Measurements from ENCODE around the gene ASPA.

ASPA gene

DNA sequence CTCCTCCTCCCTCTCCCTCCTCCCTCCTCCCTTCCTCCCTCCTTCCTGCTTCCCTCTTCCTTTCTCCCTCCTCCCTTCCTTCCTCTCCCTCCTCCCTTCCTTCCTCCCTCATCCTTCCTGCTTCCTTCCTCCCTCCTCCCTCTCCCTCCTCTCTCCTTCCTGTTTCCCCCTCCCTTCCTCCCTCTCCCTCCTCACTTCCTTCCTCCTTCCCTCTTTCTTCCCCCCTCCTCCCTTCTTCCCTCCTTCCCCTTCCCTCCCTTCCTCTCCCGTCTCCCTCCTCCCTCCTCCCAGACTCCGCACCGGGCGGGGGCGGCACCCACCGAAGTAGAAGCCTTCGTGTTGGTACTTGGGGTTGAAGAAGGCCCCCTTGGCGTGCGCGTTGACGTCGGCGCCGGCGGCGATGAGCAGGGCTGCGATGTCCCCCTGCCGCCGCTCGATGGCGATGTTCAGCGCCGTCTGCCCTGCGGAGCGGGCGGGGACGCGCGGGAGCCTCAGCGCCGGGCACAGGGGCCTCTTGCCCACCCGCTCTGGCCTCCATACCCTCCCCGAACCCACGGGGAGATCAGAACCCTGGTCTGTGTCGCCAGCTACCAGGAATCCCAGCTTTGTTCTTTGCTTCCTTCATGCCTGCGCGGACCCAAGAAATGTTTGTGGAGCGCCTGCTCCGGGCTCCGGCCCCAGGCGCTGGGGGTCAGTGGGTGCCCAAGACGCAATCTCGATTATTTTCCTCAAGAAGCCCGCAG is 59.6 kb downstream of the ASPA start:
- peak; percentile 22 to 34 for DNase-seq

DNA sequence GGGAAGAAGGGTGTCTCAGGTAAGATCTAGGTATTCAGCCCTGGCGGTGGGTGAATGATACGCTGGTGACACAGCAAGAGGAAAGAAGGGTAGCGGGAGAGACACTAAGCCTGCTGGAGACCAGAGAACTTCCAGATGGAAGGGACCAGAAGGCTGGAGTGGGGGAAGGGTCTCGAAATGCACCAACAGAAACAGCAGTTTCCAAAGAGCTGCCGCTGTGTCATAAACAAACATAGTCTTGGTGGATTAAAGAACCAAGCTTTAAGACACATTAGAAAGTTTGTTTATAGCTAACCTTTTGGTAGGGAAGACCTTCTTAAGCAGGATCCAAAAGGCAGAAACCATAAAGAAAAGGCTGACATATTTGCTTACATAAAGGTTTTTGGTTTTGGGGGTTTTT is 60.9 kb downstream of the ASPA start:
- DNase-seq = no peak

DNA sequence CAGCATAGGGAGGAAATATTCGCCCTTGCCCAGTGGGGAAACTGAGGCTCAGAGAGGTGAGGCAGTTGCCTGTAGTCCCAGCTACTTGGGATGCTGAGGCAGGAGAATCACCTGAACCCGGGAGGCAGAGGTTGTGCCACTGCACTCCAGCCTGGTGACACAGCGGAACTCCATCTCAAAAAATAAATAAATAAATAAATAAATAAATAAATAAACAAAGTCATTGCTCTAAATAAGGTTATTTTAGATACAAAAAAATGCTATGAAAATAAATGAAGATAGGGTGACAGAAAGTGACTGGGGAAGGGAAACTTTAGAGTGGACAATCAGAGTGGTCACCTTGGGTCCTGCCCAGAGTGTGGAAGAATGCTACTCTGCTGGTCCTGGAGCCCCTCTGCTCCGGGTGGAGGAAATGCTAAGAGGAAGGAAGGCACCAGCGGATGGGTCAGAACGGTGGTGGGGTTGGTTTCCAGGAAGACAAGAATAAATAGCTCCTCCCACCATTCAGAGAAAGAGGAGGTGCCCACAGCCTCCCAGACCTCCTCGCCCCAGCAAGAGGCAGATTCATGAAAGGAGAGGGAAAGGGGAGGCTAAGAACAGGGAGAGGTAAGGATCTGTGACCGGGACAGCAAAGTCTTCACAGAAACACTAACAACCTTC is 64.2 kb downstream of the ASPA start:
- no peak for DNase-seq

DNA sequence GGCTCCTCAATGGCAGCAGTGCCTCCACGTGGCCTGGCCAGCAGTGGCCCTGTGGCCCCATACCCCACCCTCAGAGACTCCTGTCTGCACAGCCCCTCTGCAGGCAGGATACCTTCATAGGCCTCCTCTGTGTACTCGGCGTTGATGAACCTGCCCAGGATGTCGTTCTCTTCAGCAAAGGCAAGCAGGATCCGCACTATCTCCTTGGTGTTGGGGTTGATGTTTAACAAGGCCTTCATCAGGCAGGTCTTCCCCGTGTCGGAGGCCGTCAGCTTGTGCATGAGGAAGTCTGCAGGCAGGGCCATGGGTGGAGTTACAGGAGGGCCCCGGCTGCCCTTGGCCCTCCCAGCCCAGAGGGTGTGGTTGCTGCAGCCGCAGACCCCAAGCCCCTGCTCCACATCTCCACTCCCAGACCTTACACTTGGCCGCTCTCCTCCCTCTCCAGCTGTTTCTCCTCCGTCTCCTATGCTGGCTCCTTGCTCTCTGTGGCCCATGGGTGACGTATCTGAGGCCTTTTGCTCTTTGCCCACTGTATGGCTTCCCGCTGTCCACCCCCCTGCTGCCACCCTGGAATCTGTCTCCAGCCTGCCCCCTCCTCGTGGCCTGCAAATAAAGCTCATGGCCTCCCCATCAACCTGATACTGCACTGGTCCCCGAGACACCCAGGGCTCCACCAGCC is 66.8 kb downstream of the ASPA start:
- no peak for DNase-seq

DNA sequence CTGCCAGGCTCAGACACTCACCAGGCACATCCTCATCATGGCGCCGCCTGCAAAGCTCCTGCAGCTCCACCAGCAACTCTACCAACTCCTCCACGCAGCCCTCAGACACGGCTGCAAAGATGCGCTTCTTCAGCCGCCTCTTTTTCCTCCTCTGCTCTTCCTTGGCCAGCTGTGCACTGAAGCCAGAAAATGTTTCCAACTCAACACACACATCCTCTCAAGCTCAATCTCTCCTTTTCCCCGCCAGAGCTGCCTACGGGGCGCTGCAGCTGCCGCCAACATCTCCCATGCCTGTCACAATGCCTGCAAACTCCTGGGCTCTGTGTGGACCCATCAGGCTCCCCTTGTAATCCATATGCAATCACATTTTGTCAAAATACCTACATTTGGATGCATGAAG is 67.7 kb downstream of the ASPA start:
- DNase-seq = no peak

DNA sequence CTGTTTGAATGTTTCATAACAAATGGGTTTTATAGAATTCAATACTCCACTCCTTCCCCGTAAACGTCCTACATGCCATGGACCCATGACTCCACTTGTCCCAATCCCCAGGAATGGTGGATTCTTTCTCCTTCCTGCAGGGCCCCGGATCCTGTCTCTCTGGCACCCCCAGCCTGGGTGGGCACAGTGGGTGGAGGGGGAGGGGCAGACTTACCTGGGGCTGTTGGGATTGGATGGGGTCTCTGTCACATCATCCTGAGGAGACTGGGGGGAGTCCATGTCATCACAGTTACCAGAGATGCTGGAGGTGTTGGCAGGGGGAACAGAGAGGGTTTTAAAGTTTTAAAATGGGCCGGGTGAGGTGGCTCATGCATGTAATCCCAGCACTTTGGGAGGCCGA is 68.6 kb downstream of the ASPA start:
- DNase-seq = no peak

DNA sequence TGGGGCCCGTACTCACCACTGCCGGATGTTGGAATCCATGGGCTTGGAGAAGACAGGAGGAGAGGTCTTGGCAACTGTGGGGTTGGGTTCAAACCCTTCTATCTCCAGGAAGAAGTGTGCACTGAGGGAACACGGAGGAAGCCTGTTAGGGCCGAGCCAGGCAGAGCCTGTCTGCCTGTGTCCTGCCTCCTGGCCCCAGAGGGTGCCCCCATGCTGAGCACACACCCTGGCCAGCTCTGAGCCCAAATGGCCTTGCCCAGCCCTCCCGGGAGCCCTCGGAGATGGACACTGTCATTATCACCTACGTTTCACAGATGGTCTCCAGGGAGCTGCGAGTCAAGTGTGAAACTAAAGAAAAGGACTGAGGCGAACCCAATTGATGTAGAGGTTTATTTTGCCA is 69.4 kb downstream of the ASPA start:
- no peak for DNase-seq

DNA sequence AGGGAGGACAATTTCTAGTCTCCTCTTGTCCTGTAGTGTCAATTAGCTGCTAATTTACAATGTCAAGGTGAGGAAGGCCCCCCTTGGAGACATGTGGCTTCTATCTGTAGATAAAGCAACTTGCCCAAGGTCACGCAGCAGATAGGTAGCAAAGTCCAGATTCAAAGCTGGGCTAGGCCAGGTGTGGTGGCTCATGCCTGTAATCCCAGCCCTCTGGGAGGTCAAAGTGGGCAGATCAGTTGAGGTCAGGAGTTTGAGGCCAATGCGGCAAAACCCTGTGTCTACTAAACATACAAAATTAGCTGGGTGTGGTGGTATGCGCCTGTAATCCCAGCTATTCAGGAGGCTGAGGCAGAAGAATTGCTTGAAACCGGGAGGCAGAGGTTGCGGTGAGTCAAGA is 70.7 kb downstream of the ASPA start:
- no peak for DNase-seq

DNA sequence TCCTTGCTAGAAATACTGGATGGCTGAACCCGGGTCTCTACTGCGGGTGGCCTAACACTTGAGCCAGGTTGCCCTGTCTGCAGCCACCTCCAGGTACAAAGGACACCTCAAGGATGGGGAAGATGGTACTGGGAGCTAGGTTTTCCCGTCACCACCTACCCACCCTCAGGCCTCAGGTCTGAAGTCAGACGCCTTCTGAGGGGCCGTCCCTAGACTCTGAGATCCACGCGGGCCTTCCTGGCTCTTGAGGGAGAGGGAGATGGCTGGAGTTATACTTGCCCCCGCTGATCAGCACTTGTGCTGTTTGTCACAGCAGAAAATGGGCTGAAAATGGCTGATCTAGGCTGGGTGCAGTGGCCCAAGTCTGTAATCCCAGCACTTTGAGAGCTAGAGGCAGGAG is 71.2 kb downstream of the ASPA start:
- no peak for DNase-seq

DNA sequence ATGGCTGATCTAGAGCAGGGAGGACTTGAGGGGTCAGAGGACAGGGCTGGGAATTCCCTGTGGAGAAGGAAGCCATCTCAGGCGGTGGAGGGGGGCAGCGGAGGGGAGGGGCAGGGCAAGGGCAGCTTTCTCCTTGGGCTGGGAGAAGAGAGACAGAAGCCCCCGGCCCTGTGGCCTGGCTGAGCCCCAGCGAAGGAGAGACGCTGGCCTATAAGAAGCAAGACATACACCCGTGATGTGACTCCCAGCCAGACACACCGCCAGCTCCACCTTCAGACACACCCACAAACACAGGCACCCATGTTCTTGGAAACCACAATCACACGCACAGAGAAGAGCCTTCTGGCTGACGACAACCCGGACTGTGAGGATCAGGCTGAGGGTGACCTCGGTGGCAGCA is 71.8 kb downstream of the ASPA start:
- DNase-seq = no peak

DNA sequence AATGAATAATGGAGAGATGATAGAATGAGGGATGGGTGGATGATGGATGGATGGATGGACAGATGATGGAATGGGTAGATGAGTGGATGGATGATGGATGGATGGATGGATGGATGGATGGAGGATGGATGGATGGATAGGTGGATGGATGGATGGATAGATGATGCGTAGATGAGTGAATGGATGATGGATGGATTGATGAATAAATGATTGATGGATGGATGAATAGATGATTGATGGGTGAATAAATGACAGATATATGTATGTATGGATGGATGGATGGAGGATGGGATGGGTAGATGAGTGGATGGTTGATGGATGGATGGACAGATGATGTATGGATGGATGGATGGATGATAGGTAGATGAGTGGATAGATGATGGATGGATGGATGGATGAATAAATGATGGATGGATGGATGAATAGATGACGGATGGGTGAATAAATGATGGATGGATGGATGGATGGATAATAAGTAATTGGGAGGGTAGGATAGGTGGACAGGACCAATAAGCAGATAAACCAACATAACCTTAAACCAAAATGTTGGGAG is 73.9 kb downstream of the ASPA start:
- DNase-seq = no peak

DNA sequence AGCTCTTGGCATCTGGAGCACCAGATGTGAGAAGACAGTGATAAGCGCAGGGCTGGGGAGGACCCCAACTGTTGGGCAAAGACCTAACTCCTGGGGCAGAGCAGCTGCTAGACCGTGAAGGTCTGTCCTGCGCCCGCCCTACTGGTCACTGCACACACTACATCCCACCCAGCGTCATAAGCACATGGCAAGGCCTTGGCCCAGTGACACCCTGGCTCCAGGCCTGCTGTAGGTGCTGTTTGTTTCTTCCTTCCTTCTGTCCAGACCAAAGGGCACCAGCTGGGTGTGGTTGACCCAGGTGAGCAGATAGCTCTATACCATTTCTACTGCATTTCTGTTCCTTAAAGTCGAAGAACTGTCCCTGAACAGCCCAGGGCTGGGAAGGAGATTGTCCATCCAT is 75.4 kb downstream of the ASPA start:
- no peak for DNase-seq

DNA sequence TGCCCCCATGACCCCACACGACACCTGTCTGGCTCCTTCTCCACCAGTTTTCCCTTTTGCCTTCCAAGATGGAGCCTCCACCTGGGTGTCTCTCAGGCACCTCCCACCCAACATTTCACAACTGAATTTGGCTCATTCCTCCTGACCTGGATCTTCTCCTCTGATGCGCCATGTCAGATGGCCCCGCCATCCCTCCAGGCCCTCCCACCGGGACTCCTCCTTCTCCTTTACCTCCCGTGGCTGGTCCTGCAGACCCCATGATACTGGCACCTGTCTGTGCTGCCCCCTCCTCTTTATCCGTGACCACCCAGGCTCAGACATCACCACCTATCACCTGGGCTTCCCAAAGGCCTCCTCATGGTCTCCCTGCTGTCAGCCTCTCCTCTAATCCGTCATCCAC is 77.1 kb downstream of the ASPA start:
- DNase-seq = no peak
